Stimulated activated CD4-positive, alpha-beta T cell treated with anti-CD3 and anti-CD28 coated beads, Interleukin-2, amount 100 ng/mL, for 24 hours (primary cell): Measurements from ENCODE around the gene EP400.

ENCODE experiments used
- DNase-seq, 2 donors: peaks; one replicate each; pipeline ENCODE4 v3.0.0-alpha.2; 2020

The EP400 gene

GRCh38 chr12:131927110-131928079 is 22.3 kb upstream of the EP400 start:
- no peak for DNase-seq

- DNase-seq: no peak
Observed at GRCh38 chr12:131928080-131928710, 21.5 kb upstream of the EP400 start.

GRCh38 chr12:131928711-131929580 is 20.8 kb upstream of the EP400 start, which contains the start of gene PUS1:
Gene PUS1 (plus strand): TSS chr12:131929276. CDS start chr12:131929723, 447 bp downstream.
- peak; percentile 93 for DNase-seq

GRCh38 chr12:131929581-131930456 is 19.9 kb upstream of the EP400 start:
- DNase-seq: peak; percentile 41 to 45

GRCh38 chr12:131930510-131930909 is 19.2 kb upstream of the EP400 start:
- DNase-seq: no peak

- no peak for DNase-seq
Observed at GRCh38 chr12:131933387-131933786, 16.4 kb upstream of the EP400 start.

GRCh38 chr12:131934535-131934934 is 15.2 kb upstream of the EP400 start:
- DNase-seq: no peak

GRCh38 chr12:131938082-131938481 is 11.7 kb upstream of the EP400 start:
- no peak for DNase-seq

GRCh38 chr12:131939007-131939406 is 10.7 kb upstream of the EP400 start:
- DNase-seq: no peak

- DNase-seq: no peak
Observed at GRCh38 chr12:131940141-131940547, 9.6 kb upstream of the EP400 start.

GRCh38 chr12:131941116-131941986 is 8.4 kb upstream of the EP400 start:
- DNase-seq: no peak

GRCh38 chr12:131941987-131942341 is 7.8 kb upstream of the EP400 start:
- DNase-seq: no peak

- DNase-seq: no peak
Observed at GRCh38 chr12:131942671-131943070, 7.1 kb upstream of the EP400 start.

GRCh38 chr12:131943389-131943788 is 6.4 kb upstream of the EP400 start:
- no peak for DNase-seq

- DNase-seq: no peak
Observed at GRCh38 chr12:131943876-131944275, 5.9 kb upstream of the EP400 start.

GRCh38 chr12:131944601-131945251 is 5.0 kb upstream of the EP400 start:
- DNase-seq: no peak

GRCh38 chr12:131946757-131947156 is 3.0 kb upstream of the EP400 start:
- DNase-seq: no peak

GRCh38 chr12:131947482-131948027 is 2.2 kb upstream of the EP400 start:
- DNase-seq: no peak

- DNase-seq: no peak
Observed at GRCh38 chr12:131948166-131948712, 1.5 kb upstream of the EP400 start.
